Activated T-helper 2 cell treated with anti-CD3 and anti-CD28 coated beads, Interferon-gamma antibody, Interleukin-2, Interleukin-4, amounts not matched to agents 10 μg/mL and 5 μg/mL and 100 μg/mL, durations not matched to agents 14 hours and 24 hours and 36 hours (primary cell): Measurements from ENCODE around the gene BOK. TPM values are rescaled to one million over a fixed set of nuclear protein-coding genes. Genes with fewer than 3 reads are reported as not detected.

Experiments
- DNase-seq: peaks from one replicate; pipeline ENCODE4 v3.0.0; 2021; ENCODE audit warnings: low spot score
- H3K27ac Mint-ChIP-seq: one replicate; pipeline ENCODE4 v1.8.0; 2021; ENCODE audit warnings: mixed read lengths
- H3K27me3 Mint-ChIP-seq: one replicate; pipeline ENCODE4 v1.8.0; 2021; ENCODE audit warnings: low read depth, mixed read lengths
- H3K36me3 Mint-ChIP-seq: one replicate; pipeline ENCODE4 v1.8.0; 2021; ENCODE audit warnings: low read depth, mixed read lengths
- H3K4me1 Mint-ChIP-seq: one replicate; pipeline ENCODE4 v1.8.0; 2021; ENCODE audit warnings: low read depth, mixed read lengths
- H3K4me3 Mint-ChIP-seq: one replicate; pipeline ENCODE4 v1.8.0; 2021; ENCODE audit warnings: low read depth, mild to moderate bottlenecking, moderate library complexity, mixed read lengths
- H3K9me3 Mint-ChIP-seq: one replicate; pipeline ENCODE4 v1.8.0; 2021; ENCODE audit warnings: mixed read lengths
- intact Hi-C: fragments of 100-400 bp; cut with micrococcal nuclease; formaldehyde crosslinking; loops from one replicate; pipeline ENCODE4 v1.15.1; 2023
- total RNA-seq: library from RNA; stranded (reverse); gene quantifications from 2 replicates; pipeline ENCODE4 v1.2.3, GENCODE V29; 2022

The BOK gene
- total RNA-seq, 1 donor from 2014 or later = 0.27 TPM

- Mint-ChIP-seq H3K4me1 (peaks cover 17% of the 10 kb centered on the region), H3K27ac (peak overlapping the region; percentile 53), H3K36me3 (peaks cover 25% of the 10 kb centered on the region), H3K4me3 (peak overlapping the region; percentile 62), H3K27me3 (no peaks in the 10 kb centered on the region), H3K9me3 (no peaks in the 10 kb centered on the region)
- intact Hi-C loops = loop anchor here (1.0 to 5.0 kb wide), 2 partner anchors 253 to 295 kb away; partner anchors contain the start of genes FARP2, HDLBP and SEPTIN2
- DNase-seq = peak; percentile 89
These were observed 51.6 kb downstream of the BOK start for GRCh38 chr2:241609859-241610793.

- Mint-ChIP-seq H3K4me1 (peaks cover 17% of the 10 kb centered on the region), H3K27ac (no peak overlapping the region), H3K9me3 (no peaks in the 10 kb centered on the region), H3K27me3 (no peaks in the 10 kb centered on the region), H3K4me3 (peak overlapping the region; percentile 62), H3K36me3 (peaks cover 28% of the 10 kb centered on the region)
- intact Hi-C loops = loop anchor here (5.0 kb wide), 1 partner anchor 254 kb away; the partner anchor contains the start of gene FARP2
- no peak for DNase-seq
These were observed 52.5 kb downstream of the BOK start for GRCh38 chr2:241611062-241611461.

GRCh38 chr2:241612156-241613016 is 53.8 kb downstream of the BOK start:
- peaks cover 26% of the 10 kb centered on the region for H3K36me3 Mint-ChIP-seq
- H3K4me3 Mint-ChIP-seq = no peak overlapping the region
- intact Hi-C loops = loop anchor here (5.0 kb wide), 1 partner anchor 255 kb away; the partner anchor contains the start of gene FARP2
- DNase-seq = no peak
- no peak overlapping the region for H3K27ac Mint-ChIP-seq
- no peaks in the 10 kb centered on the region for H3K27me3 Mint-ChIP-seq
- peaks cover 21% of the 10 kb centered on the region for H3K4me1 Mint-ChIP-seq
- H3K9me3 Mint-ChIP-seq = no peaks in the 10 kb centered on the region

GRCh38 chr2:241613017-241613780 is 54.7 kb downstream of the BOK start:
- H3K27me3 Mint-ChIP-seq = no peaks in the 10 kb centered on the region
- H3K27ac Mint-ChIP-seq = no peak overlapping the region
- intact Hi-C loops = loop anchor here (5.0 kb wide), 1 partner anchor 256 kb away; the partner anchor contains the start of gene FARP2
- no peaks in the 10 kb centered on the region for H3K9me3 Mint-ChIP-seq
- H3K36me3 Mint-ChIP-seq = peaks cover 29% of the 10 kb centered on the region
- H3K4me3 Mint-ChIP-seq = no peak overlapping the region
- peaks cover 28% of the 10 kb centered on the region for H3K4me1 Mint-ChIP-seq
- no peak for DNase-seq

GRCh38 chr2:241615041-241615440 is 56.5 kb downstream of the BOK start:
- Mint-ChIP-seq H3K9me3 (no peaks in the 10 kb centered on the region), H3K4me1 (peaks cover 31% of the 10 kb centered on the region), H3K27ac (no peak overlapping the region), H3K36me3 (peaks cover 39% of the 10 kb centered on the region), H3K4me3 (no peak overlapping the region), H3K27me3 (no peaks in the 10 kb centered on the region)
- intact Hi-C loops = no loop called here
- DNase-seq = no peak

GRCh38 chr2:241615522-241616052 is 57.0 kb downstream of the BOK start:
- H3K4me3 Mint-ChIP-seq = peak overlapping the region; percentile 6
- H3K4me1 Mint-ChIP-seq = peaks cover 30% of the 10 kb centered on the region

GRCh38 chr2:241616168-241617125 is 57.9 kb downstream of the BOK start:
- peak overlapping the region; percentile 6 for H3K4me3 Mint-ChIP-seq
- peaks cover 51% of the 10 kb centered on the region for H3K36me3 Mint-ChIP-seq
- H3K4me1 Mint-ChIP-seq = peaks cover 34% of the 10 kb centered on the region
- no peak for DNase-seq
- no peaks in the 10 kb centered on the region for H3K27me3 Mint-ChIP-seq
- peaks cover 7% of the 10 kb centered on the region for H3K9me3 Mint-ChIP-seq
- peak overlapping the region; percentile 44 for H3K27ac Mint-ChIP-seq
- intact Hi-C loops = loop anchor here (2.0 kb wide), 1 partner anchor 20 kb away; the partner anchor contains the start of genes ATG4B and THAP4

More at GRCh38 chr2:241615522-241616052, 57.0 kb downstream of the BOK start:
- H3K27me3 Mint-ChIP-seq = no peaks in the 10 kb centered on the region
- peaks cover 45% of the 10 kb centered on the region for H3K36me3 Mint-ChIP-seq
- H3K27ac Mint-ChIP-seq = peak overlapping the region; percentile 44
- DNase-seq = no peak
- peaks cover 4% of the 10 kb centered on the region for H3K9me3 Mint-ChIP-seq
- intact Hi-C loops = loop anchor here (2.0 kb wide), 1 partner anchor 21 kb away; the partner anchor contains the start of genes ATG4B and THAP4

- Mint-ChIP-seq H3K36me3 (peaks cover 51% of the 10 kb centered on the region), H3K4me3 (peak overlapping the region; percentile 92), H3K27ac (peak overlapping the region; percentile 99), H3K9me3 (peaks cover 7% of the 10 kb centered on the region), H3K4me1 (peaks cover 34% of the 10 kb centered on the region), H3K27me3 (no peaks in the 10 kb centered on the region)
- peak; percentile 28 for DNase-seq
- intact Hi-C loops = loop anchor here (2.0 kb wide), 1 partner anchor 19 kb away; the partner anchor contains the start of genes ATG4B and THAP4
These were observed 59.0 kb downstream of the BOK start for GRCh38 chr2:241617431-241618154.

- peaks cover 7% of the 10 kb centered on the region for H3K9me3 Mint-ChIP-seq
- intact Hi-C loops = no loop called here
- peak overlapping the region; percentile 81 for H3K27ac Mint-ChIP-seq
- peaks cover 34% of the 10 kb centered on the region for H3K4me1 Mint-ChIP-seq
- no peaks in the 10 kb centered on the region for H3K27me3 Mint-ChIP-seq
- DNase-seq = no peak
- H3K36me3 Mint-ChIP-seq = peaks cover 53% of the 10 kb centered on the region
- no peak overlapping the region for H3K4me3 Mint-ChIP-seq
These were observed 59.8 kb downstream of the BOK start for GRCh38 chr2:241618296-241618805.

GRCh38 chr2:241618829-241619228 is 60.3 kb downstream of the BOK start:
- Mint-ChIP-seq H3K9me3 (peaks cover 7% of the 10 kb centered on the region), H3K4me3 (no peak overlapping the region), H3K27ac (peak overlapping the region; percentile 81), H3K27me3 (no peaks in the 10 kb centered on the region), H3K36me3 (peaks cover 58% of the 10 kb centered on the region), H3K4me1 (peaks cover 34% of the 10 kb centered on the region)
- intact Hi-C loops = no loop called here
- DNase-seq = no peak
